Nephron progenitor cell (in vitro differentiated cells): ENCODE data around the gene SFXN5.

Experiments
- DNase-seq: peaks from one replicate; pipeline ENCODE4 v3.0.0; 2021
- H3K27ac Mint-ChIP-seq: 2 replicates; pipeline ENCODE4 v1.8.0; 2021; ENCODE audit warnings: mild to moderate bottlenecking, moderate library complexity, mixed read lengths
- H3K27me3 Mint-ChIP-seq: 2 replicates; pipeline ENCODE4 v1.8.0; 2021; ENCODE audit warnings: mild to moderate bottlenecking, low read depth, mixed read lengths; ENCODE audit not compliant: poor library complexity
- H3K36me3 Mint-ChIP-seq: 2 replicates; pipeline ENCODE4 v1.8.0; 2021; ENCODE audit warnings: low read depth, mixed read lengths
- H3K4me1 Mint-ChIP-seq: 2 replicates; pipeline ENCODE4 v1.8.0; 2021; ENCODE audit warnings: mixed read lengths
- H3K4me3 Mint-ChIP-seq: 2 replicates; pipeline ENCODE4 v1.8.0; 2021; ENCODE audit warnings: mild to moderate bottlenecking, moderate library complexity, mixed read lengths
- H3K9me3 Mint-ChIP-seq: 2 replicates; pipeline ENCODE4 v1.8.0; 2021; ENCODE audit warnings: mild to moderate bottlenecking, moderate library complexity, mixed read lengths
- TF ChIP-seq, protein P1 (sequence below): fragments of 200-600 bp; sonication (generic); IDR thresholded peaks from 2 replicates; pipeline ENCODE4 v1.5.0; 2021; ENCODE audit warnings: antibody characterized with exemption

Gene SFXN5

DNA sequence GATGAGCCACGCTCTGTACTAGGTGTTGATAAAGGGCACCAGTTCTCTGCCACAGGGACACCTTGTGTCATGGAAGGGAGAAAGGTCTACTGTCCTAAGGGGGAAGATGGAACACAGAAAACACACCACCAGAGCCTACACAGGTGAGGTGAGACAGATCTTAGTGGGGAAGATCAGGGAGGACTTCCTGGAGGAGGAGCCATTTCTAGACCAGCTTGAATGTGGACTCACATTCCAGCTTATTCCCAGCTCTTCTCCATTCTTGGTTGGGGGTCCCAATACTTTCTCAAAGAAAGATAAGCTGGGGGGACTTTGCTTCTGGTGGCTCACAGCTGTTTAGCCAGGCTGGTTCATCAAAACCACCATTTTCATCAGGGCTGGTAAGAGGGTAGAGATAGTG, 118.0 kb downstream of the SFXN5 start:
- H3K27me3 Mint-ChIP-seq: peaks cover 20% of the 10 kb centered on the region
- TF ChIP-seq, protein P1, sequence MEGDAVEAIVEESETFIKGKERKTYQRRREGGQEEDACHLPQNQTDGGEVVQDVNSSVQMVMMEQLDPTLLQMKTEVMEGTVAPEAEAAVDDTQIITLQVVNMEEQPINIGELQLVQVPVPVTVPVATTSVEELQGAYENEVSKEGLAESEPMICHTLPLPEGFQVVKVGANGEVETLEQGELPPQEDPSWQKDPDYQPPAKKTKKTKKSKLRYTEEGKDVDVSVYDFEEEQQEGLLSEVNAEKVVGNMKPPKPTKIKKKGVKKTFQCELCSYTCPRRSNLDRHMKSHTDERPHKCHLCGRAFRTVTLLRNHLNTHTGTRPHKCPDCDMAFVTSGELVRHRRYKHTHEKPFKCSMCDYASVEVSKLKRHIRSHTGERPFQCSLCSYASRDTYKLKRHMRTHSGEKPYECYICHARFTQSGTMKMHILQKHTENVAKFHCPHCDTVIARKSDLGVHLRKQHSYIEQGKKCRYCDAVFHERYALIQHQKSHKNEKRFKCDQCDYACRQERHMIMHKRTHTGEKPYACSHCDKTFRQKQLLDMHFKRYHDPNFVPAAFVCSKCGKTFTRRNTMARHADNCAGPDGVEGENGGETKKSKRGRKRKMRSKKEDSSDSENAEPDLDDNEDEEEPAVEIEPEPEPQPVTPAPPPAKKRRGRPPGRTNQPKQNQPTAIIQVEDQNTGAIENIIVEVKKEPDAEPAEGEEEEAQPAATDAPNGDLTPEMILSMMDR: no peak
- H3K27ac Mint-ChIP-seq: no peak overlapping the region
- no peak for DNase-seq
- H3K36me3 Mint-ChIP-seq: no peaks in the 10 kb centered on the region
- no peaks in the 10 kb centered on the region for H3K9me3 Mint-ChIP-seq
- H3K4me1 Mint-ChIP-seq: peaks cover 50% of the 10 kb centered on the region
- H3K4me3 Mint-ChIP-seq: no peak overlapping the region

DNA sequence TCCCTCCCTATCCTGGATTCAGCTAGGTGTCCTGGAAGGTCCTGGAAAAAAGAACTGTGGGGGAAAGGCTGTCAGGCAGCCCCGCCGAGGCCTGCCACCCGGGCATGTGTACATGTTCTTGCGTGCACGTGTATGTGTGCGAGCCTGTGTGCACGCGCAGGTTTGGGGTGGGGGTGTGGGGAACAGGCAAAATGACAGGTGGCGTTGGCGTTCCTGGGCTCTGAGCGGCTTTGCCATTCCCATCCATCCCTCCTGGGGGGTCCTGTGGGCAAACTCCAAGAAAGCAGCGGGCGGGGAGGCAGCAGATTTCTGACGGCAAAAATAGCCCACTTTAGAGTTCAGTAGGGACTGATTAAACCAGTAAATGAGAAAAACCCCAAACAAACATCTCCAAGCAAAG, 118.6 kb downstream of the SFXN5 start:
- DNase-seq: no peak
- Mint-ChIP-seq H3K4me1 (peaks cover 50% of the 10 kb centered on the region), H3K27ac (no peak overlapping the region), H3K36me3 (no peaks in the 10 kb centered on the region), H3K4me3 (no peak overlapping the region), H3K9me3 (no peaks in the 10 kb centered on the region), H3K27me3 (peaks cover 16% of the 10 kb centered on the region)
- TF ChIP-seq, protein P1: no peak

DNA sequence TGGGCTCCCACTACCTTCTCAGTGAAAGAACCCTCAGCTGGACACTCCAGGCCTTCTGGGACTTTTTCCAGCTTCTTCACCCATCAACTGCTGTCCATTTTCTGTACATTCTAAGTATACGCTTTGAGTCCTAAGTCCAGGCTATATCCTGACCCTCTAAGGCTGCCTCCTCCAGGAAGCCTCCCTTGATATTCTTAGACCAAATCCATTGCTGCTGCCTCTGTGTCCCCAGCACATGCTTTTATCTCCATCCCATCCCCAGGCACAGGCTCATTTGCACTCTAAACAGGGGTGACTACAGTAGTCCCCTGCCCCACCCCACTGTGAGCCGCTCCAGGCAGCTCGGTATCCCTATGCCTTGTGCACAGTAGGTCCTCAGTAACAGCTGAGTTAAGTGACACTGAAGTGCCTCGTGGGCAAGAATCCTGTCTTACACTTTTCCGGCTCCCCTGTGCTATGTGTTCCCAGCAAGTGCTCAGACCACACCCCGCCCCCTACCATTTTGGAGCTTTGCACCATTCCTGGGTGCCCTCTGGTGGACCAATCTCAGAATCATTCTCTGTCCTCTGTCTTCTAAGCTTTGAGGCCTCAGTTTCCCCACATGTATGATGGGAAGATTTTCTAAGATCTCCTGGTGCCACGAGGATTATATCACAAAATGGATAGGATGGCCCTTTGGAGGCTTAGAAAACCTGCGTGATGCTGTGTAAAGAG, 119.2 kb downstream of the SFXN5 start:
- no peak overlapping the region for H3K27ac Mint-ChIP-seq
- TF ChIP-seq, protein P1: no peak
- no peak for DNase-seq
- H3K4me3 Mint-ChIP-seq: no peak overlapping the region
- H3K36me3 Mint-ChIP-seq: no peaks in the 10 kb centered on the region
- no peaks in the 10 kb centered on the region for H3K9me3 Mint-ChIP-seq
- peaks cover 50% of the 10 kb centered on the region for H3K4me1 Mint-ChIP-seq
- peaks cover 16% of the 10 kb centered on the region for H3K27me3 Mint-ChIP-seq

DNA sequence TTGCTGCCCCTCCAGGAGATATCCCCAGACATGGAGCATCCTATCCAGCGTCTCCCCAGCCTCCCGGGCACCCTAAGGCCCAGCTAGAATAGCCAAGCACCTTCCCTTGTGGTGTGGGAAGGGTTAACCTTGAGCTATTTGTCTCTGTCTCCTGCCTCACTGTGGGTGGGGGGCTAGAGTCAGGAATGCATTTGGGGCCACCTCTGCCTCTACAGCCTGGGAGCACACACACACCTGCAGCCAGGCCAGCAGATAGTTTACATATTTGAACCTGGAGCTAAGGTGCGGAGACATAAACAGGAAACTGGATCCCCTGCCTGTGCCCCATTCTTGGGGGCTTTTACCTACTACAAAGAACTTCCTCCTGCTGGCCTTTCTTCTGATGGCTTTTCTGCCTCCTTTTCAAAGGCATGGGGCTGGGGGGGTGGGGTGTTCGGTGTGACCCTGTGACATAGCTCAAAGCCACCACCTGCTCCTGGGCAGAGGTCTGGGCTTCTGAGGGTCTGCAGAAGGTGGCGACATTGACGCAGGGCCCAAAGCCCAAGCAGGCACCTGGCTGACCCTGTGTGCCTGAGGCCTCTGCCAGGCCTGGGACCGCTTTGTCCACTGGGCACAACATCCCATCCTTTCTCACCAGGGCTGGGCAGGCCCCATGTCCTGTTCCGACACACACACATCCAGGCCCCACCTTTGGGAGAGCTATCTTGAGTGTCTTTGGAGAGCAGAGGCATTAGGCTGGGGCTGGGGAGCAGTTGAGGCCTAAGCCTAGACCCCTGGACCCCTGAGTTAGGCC, 120.0 kb downstream of the SFXN5 start:
- Mint-ChIP-seq H3K4me3 (no peak overlapping the region), H3K27ac (no peak overlapping the region), H3K9me3 (no peaks in the 10 kb centered on the region), H3K27me3 (peaks cover 21% of the 10 kb centered on the region), H3K36me3 (no peaks in the 10 kb centered on the region), H3K4me1 (peaks cover 44% of the 10 kb centered on the region)
- no peak for DNase-seq
- TF ChIP-seq, protein P1: no peak

DNA sequence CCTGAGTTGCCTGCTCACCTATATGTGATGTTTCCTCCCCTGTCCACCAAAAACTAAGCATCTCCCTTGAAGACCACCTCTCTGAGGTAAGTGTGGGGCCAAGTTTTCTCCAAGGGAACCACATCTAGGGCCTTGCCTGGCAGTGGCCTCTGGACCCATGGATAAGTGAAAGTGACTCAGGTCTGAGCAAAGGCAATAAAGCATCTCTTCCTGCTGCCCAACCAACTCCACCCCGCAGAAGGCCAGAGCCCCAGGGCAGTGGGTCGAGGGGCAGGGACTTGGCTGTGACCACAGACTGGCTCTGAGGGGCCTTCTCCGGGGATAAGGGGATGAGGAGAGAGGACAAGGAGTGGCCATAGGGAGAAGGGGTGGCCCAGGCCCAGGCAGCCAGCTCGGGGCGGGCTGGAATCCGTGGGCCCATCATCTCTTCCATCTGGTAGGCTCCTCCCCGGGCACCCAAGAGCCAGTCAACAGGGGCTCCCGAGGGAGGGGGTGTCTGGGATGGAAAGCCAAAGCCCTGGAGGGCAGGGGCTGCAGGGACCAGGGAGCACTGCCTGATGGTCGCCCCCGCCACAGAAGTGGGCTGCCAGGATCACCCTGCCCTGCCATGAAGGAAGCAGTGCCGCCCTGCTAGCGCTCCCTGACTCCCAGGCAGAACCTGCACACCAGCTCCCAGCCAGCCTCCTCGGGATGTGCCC, 120.8 kb downstream of the SFXN5 start:
- peaks cover 25% of the 10 kb centered on the region for H3K27me3 Mint-ChIP-seq
- peaks cover 42% of the 10 kb centered on the region for H3K4me1 Mint-ChIP-seq
- no peak for DNase-seq
- H3K36me3 Mint-ChIP-seq: no peaks in the 10 kb centered on the region
- TF ChIP-seq, protein P1: no peak
- H3K4me3 Mint-ChIP-seq: no peak overlapping the region
- no peaks in the 10 kb centered on the region for H3K9me3 Mint-ChIP-seq
- no peak overlapping the region for H3K27ac Mint-ChIP-seq
